HG03457 (cell line): Measurements from ENCODE around the gene CNIH4.
"Not testable (repeated sequence)": the region's sequence is repeated elsewhere in the genome, so short reads cannot be mapped to it uniquely, and the experiment has no call there.

Experiments used
- ATAC-seq: cut with Tn5 transposase; IDR thresholded peaks from one replicate; pipeline ENCODE4 v1.9.1; 2021; ENCODE audit warnings: moderate number of reproducible peaks; ENCODE audit not compliant: unreplicated experiment

Gene CNIH4

DNA sequence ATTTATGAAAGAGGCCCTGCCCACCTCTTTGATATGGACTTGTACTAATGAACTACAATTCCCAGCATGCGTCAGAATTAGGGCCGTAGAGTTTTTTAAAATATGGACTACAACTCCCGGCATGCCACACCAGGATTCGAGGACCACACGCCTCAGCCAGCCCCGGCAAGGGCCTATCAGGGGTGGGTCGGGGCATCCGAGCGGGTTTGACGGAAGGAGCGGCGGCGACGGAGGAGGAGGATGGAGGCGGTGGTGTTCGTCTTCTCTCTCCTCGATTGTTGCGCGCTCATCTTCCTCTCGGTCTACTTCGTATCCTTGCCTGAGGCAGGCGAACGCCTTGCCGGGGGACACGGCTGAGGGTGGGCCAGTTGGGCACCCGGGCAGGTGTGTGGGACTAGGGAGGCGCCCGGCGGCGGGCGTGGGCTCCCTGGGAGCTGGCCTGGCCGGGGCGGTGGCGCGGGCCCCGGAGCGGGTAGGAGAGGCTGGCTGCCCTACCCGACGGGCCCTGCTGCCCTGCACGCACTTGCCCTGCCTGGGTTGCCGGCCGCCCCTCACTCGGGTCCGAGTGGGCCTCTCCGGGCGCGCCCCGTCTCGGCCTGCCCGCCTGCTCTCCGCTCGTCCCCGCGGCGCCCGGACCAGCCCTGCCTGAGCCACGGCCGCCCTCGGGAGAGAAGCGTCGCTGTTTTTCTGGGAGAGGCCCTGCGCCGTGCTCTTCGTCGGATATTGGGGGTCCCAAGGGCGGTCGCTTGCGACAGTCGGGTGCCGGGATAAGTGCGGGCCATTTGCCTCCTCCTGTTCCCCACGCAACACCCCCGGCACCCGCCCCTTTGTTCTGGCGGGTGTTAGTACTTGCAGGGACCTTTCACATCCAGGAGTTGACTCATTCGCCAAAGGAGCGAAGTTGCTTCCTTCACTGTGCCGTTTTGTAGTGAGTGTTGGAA lies at the start of gene CNIH4:
Gene CNIH4 (plus strand): TSS at position 195 of the 941 bp plus-strand sequence. CDS start 46 bp downstream, at position 241.
- ATAC-seq, result peak; percentile 96

GRCh38 chr1:224308064-224308463 lies 48.6 kb upstream of the CNIH4 start:
- ATAC-seq, result no peak

GRCh38 chr1:224311503-224311902 lies 45.2 kb upstream of the CNIH4 start:
- not testable (repeated sequence) for ATAC-seq

GRCh38 chr1:224312025-224312424 lies 44.7 kb upstream of the CNIH4 start:
- ATAC-seq, result no peak

- no peak for ATAC-seq
Observed at GRCh38 chr1:224317383-224318045, 39.2 kb upstream of the CNIH4 start.

GRCh38 chr1:224321706-224322105 lies 35.0 kb upstream of the CNIH4 start:
- ATAC-seq, result no peak

- no peak for ATAC-seq
Observed at GRCh38 chr1:224325959-224326358, 30.7 kb upstream of the CNIH4 start.

- ATAC-seq, result no peak
Observed at GRCh38 chr1:224328644-224329043, 28.0 kb upstream of the CNIH4 start.

- ATAC-seq, result no peak
Observed at GRCh38 chr1:224329484-224329841, 27.2 kb upstream of the CNIH4 start.

GRCh38 chr1:224329842-224330753 lies 26.6 kb upstream of the CNIH4 start, which contains the start of gene NVL:
Gene NVL (minus strand): TSS chr1:224330172. CDS start chr1:224330127, 45 bp downstream.
- ATAC-seq, result peak; percentile 70

DNA sequence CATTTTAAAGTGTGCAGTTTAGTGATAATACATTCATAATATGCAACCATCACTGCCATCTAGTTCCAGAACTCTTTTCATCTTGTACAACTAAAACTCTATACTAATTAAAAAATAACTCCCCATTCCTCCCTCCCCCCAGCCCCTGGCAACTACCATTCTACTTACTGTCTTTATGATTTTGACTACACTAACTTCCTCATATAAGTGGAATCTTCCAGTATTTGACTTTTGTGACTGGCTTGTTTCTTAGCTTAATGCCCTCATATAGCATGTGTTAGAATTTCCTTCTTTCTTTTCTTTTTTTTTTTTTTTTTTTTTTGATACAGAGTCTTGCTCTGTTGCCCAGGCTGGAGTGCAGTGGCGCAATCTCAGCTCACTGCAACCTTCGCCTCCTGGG lies 25.4 kb upstream of the CNIH4 start:
- no peak for ATAC-seq

- no peak for ATAC-seq
Observed at GRCh38 chr1:224331824-224332223, 24.9 kb upstream of the CNIH4 start.

DNA sequence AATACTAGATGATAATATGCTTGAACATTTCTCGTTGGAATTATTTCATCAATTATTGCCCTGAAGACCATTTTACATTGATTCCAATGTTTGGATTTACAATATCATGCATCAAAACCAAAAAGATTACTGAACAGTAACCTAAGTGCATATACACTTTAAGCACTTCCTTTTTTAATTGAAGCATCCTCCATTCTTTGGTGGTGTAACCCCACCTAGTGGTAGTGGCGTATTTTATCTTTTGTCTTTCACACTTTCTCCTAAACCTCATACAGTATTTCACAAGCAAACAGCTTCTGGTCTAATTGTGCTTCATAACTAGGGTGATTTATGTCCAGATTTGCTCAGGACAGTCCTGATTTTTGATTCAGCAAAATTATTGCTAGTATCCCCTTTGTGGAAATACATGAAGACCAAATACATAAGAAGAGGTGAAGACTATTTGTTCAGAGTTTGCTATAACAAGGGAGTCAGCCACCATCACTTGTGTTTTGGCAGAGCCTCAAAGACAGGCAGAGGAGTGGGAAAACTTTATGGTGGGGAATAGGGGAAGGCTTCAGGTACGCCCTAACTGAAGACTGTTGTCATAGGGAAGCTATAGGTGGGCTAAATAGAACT lies 23.3 kb upstream of the CNIH4 start:
- peak; percentile 39 for ATAC-seq

- ATAC-seq, result no peak
Observed at GRCh38 chr1:224333939-224334786, 22.5 kb upstream of the CNIH4 start.

GRCh38 chr1:224338150-224338838 lies 18.4 kb upstream of the CNIH4 start:
- ATAC-seq, result no peak

DNA sequence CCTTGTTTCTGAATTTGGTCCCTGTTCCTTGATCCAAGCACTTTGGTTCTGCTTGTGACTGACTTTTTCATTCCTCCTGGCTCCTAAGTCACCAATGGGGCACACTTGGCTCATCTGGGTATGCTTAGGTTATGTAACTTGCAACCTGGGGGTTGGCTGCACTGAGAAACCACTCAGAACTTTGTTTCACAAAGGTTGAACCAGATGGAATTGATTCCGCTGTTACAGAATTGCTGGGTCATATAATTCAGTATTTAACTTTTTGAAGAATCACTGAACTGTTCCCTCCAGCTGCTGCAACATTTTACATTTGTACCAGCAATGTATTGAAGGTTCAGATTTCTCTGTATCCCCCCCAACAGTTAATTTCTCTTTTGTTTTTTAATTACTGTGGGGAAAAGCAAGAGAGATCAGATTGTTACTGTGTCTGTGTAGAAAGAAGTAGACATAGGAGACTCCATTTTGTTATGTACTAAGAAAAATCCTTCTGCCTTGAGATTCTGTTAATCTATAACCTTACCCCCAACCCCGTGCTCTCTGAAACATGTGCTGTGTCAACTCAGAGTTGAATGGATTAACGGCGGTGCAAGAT lies 17.1 kb upstream of the CNIH4 start:
- no peak for ATAC-seq

GRCh38 chr1:224340453-224341384 lies 16.0 kb upstream of the CNIH4 start:
- ATAC-seq, result not testable (repeated sequence)

DNA sequence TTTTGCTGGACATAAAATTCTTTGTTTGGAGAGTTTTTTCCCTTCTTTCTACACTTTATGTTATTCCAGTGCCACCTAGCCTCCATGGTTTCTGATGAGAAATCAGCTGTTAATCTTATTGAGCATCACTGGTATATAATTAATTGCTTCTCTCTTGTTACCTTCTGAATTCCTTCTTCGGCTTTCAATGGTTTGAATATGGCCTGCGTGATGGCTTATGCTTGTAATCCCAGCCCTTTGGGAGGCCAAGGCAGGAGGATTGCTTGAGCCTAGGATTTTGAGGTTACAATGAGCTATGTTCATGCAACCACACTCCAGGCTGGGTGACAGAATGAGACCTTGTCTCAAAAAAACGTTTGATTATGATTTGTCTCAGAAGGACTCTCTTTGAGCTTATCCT lies 13.0 kb upstream of the CNIH4 start:
- ATAC-seq, result no peak
